H9 (cell line): Measurements from ENCODE around the gene BTBD17. TPM values are rescaled to one million over a fixed set of nuclear protein-coding genes. Genes with fewer than 3 reads are reported as not detected.

Source experiments
- DNase-seq: peaks from one replicate; pipeline ENCODE4 v3.0.0-alpha.2; 2017
- H2AFZ ChIP-seq: one replicate; pipeline ENCODE4 v1.6.1; 2013; ENCODE audit warnings: mild to moderate bottlenecking, low read length, control low read depth, moderate library complexity
- H2AK5ac ChIP-seq: 2 replicates; pipeline ENCODE4 v1.6.1; 2013; ENCODE audit warnings: low read length, control low read depth, mixed read lengths; ENCODE audit not compliant: insufficient read length
- H2BK120ac ChIP-seq: one replicate; pipeline ENCODE4 v1.6.1; 2013; ENCODE audit warnings: low read depth, mild to moderate bottlenecking, low read length, control low read depth, inconsistent platforms; ENCODE audit not compliant: poor library complexity, severe bottlenecking
- H2BK12ac ChIP-seq: 2 replicates; pipeline ENCODE4 v1.6.1; 2013; ENCODE audit warnings: low read length, control low read depth, mixed read lengths, low read depth; ENCODE audit not compliant: insufficient read length
- H2BK15ac ChIP-seq: 2 replicates; pipeline ENCODE4 v1.6.1; 2013; ENCODE audit warnings: low read depth, low read length, control low read depth
- H2BK20ac ChIP-seq: one replicate; pipeline ENCODE4 v1.6.1; 2013; ENCODE audit warnings: low read depth, mild to moderate bottlenecking, low read length, control low read depth, inconsistent platforms; ENCODE audit not compliant: poor library complexity, severe bottlenecking
- H2BK5ac ChIP-seq: 2 replicates; pipeline ENCODE4 v1.6.1; 2013; ENCODE audit warnings: low read length, control low read depth, mixed read lengths; ENCODE audit not compliant: insufficient read length
- H3K14ac ChIP-seq: 2 replicates; pipeline ENCODE4 v1.6.1; 2013; ENCODE audit warnings: low read length, control low read depth; ENCODE audit not compliant: insufficient read depth
- H3K18ac ChIP-seq: 2 replicates; pipeline ENCODE4 v1.6.1; 2013; ENCODE audit warnings: low read depth, mild to moderate bottlenecking, mixed read lengths, low read length, control low read depth; ENCODE audit not compliant: insufficient read length
- H3K23ac ChIP-seq: 2 replicates; pipeline ENCODE4 v1.6.1; 2013; ENCODE audit warnings: low read length, control low read depth, mixed read lengths, low read depth; ENCODE audit not compliant: insufficient read length
- H3K23me2 ChIP-seq: 2 replicates; pipeline ENCODE4 v1.6.1; 2013; ENCODE audit warnings: low read depth, mild to moderate bottlenecking, mixed read lengths, low read length, control low read depth; ENCODE audit not compliant: insufficient read length, poor library complexity, severe bottlenecking
- H3K27ac ChIP-seq: 2 replicates; pipeline ENCODE4 v1.5.1; 2013; ENCODE audit warnings: low read length, control low read depth, mixed read lengths, low read depth; ENCODE audit not compliant: insufficient read length
- H3K27me3 ChIP-seq: 2 replicates; pipeline ENCODE4 v1.6.1; 2013; ENCODE audit warnings: low read length, control low read depth, inconsistent platforms; ENCODE audit not compliant: insufficient read depth
- H3K4ac ChIP-seq: 2 replicates; pipeline ENCODE4 v1.6.1; 2013; ENCODE audit warnings: low read depth, mild to moderate bottlenecking, control low read depth, inconsistent platforms, low read length, moderate library complexity
- H3K4me1 ChIP-seq: 2 replicates; pipeline ENCODE4 v1.6.1; 2013; ENCODE audit warnings: low read length, control low read depth, inconsistent platforms; ENCODE audit not compliant: insufficient read depth
- H3K4me2 ChIP-seq: 2 replicates; pipeline ENCODE4 v1.6.1; 2013; ENCODE audit warnings: low read length, control low read depth, mixed read lengths; ENCODE audit not compliant: insufficient read length, insufficient read depth
- H3K56ac ChIP-seq: 2 replicates; pipeline ENCODE4 v1.6.1; 2013; ENCODE audit warnings: low read depth, mild to moderate bottlenecking, mixed read lengths, low read length, control low read depth; ENCODE audit not compliant: insufficient read length
- H3K79me1 ChIP-seq: 2 replicates; pipeline ENCODE4 v1.6.1; 2013; ENCODE audit warnings: low read depth, mild to moderate bottlenecking, moderate library complexity, low read length, control low read depth, inconsistent platforms; ENCODE audit not compliant: insufficient read depth, poor library complexity, severe bottlenecking
- H3K79me2 ChIP-seq: 2 replicates; pipeline ENCODE4 v1.6.1; 2013; ENCODE audit warnings: low read length, control low read depth, inconsistent platforms; ENCODE audit not compliant: insufficient read depth
- H3K9ac ChIP-seq: 2 replicates; pipeline ENCODE4 v1.6.1; 2013; ENCODE audit warnings: low read length, control low read depth, mixed read lengths; ENCODE audit not compliant: insufficient read length; ENCODE audit errors: extremely low read depth
- H3K9me3 ChIP-seq: one replicate; pipeline ENCODE4 v1.6.1; 2013; ENCODE audit warnings: low read depth, low read length, inconsistent platforms; ENCODE audit not compliant: control insufficient read depth
- H3T11ph ChIP-seq: one replicate; pipeline ENCODE4 v1.6.1; 2013; ENCODE audit warnings: mild to moderate bottlenecking, low read length, control low read depth, inconsistent platforms
- H4K20me1 ChIP-seq: one replicate; pipeline ENCODE4 v1.6.1; 2013; ENCODE audit not compliant: control insufficient read depth, insufficient read length, insufficient read depth
- H4K5ac ChIP-seq: 2 replicates; pipeline ENCODE4 v1.6.1; 2013; ENCODE audit warnings: low read depth, mild to moderate bottlenecking, mixed read lengths, low read length, control low read depth; ENCODE audit not compliant: insufficient read length
- H4K8ac ChIP-seq: replicated peaks from 2 replicates; pipeline ENCODE4 v1.6.1; 2013; ENCODE audit warnings: low read length, control low read depth, mixed read lengths, low read depth; ENCODE audit not compliant: insufficient read length
- H4K91ac ChIP-seq: 2 replicates; pipeline ENCODE4 v1.6.1; 2013; ENCODE audit warnings: low read depth, mild to moderate bottlenecking, moderate library complexity, mixed read lengths, low read length, control low read depth; ENCODE audit not compliant: insufficient read length
- H3K27ac Mint-ChIP-seq, 3 experiments: 2 replicates in 2 of 3; 3 replicates in 1 of 3; pipeline ENCODE4 v1.8.0; 2020 to 2021; ENCODE audit warnings: mixed read lengths in 3 of 3, mild to moderate bottlenecking in 1 of 3, moderate library complexity in 1 of 3
- H3K27me3 Mint-ChIP-seq: 2 replicates; pipeline ENCODE4 v1.8.0; 2021; ENCODE audit warnings: low read depth, mild to moderate bottlenecking, moderate library complexity, mixed read lengths
- H3K36me3 Mint-ChIP-seq, 3 experiments: 2 replicates in 2 of 3; 3 replicates in 1 of 3; pipeline ENCODE4 v1.8.0; 2020 to 2021; ENCODE audit warnings: low read depth in 3 of 3, mixed read lengths in 3 of 3; ENCODE audit not compliant: insufficient read depth in 1 of 3
- H3K4me1 Mint-ChIP-seq, 2 experiments: 2 replicates each; pipeline ENCODE4 v1.8.0; 2020; ENCODE audit warnings: mixed read lengths in 2 of 2
- H3K4me3 Mint-ChIP-seq, 2 experiments: 2 replicates in 1 of 2; 3 replicates in 1 of 2; pipeline ENCODE4 v1.8.0; 2020 to 2021; ENCODE audit warnings: mild to moderate bottlenecking in 2 of 2, mixed read lengths in 2 of 2, moderate library complexity in 1 of 2
- H3K9me3 Mint-ChIP-seq, 2 experiments: 2 replicates in 1 of 2; 3 replicates in 1 of 2; pipeline ENCODE4 v1.8.0; 2020; ENCODE audit warnings: mild to moderate bottlenecking in 2 of 2, mixed read lengths in 2 of 2, moderate library complexity in 1 of 2
- CTCF ChIP-seq: fragments of 200-600 bp; sonication (generic); conservative IDR thresholded peaks from 3 replicates; pipeline ENCODE4 v1.8.0; 2021; ENCODE audit warnings: antibody characterized with exemption, mild to moderate bottlenecking
- WGBS: extraction: QIAGEN DNeasy Blood & Tissue Kit; methylation state at CpG from one replicate; pipeline ENCODE4 v1.1.7; 2013; ENCODE audit warnings: missing lambda C conversion rate, low lambda C conversion rate, mixed read lengths; ENCODE audit not compliant: insufficient read length; ENCODE audit errors: extremely low coverage; 5-methylcytosine and 5-hydroxymethylcytosine counted together
- total RNA-seq: library from RNA; stranded (reverse); gene quantifications from 2 replicates; pipeline ENCODE4 v1.2.1, GENCODE V29; 2021

The BTBD17 gene
- total RNA-seq, 1 experiment from 2014 or later: 0.33 TPM

GRCh38 chr17:74386386-74386785 is 24.7 kb upstream of the BTBD17 start:
- Histone ChIP-seq H3K27me3 (no peaks in the 10 kb centered on the region), H2AFZ (no peak overlapping the region), H2BK5ac (no peak overlapping the region), H3K9me3 (no peaks in the 10 kb centered on the region), H3K79me1 (no peaks in the 10 kb centered on the region), H4K5ac (no peak overlapping the region), H3K27ac (no peak overlapping the region), H3K23me2 (no peaks in the 10 kb centered on the region), H4K8ac (no peak overlapping the region), H2BK12ac (no peak overlapping the region), H3K18ac (no peak overlapping the region), H3K4me1 (no peaks in the 10 kb centered on the region), H2BK15ac (no peak overlapping the region), H3K4ac (no peak overlapping the region), H3K56ac (no peak overlapping the region), H3K4me2 (no peak overlapping the region), H3T11ph (no peak overlapping the region), H2BK20ac (no peak overlapping the region), H3K23ac (no peak overlapping the region), H4K91ac (no peak overlapping the region), H3K79me2 (no peaks in the 10 kb centered on the region), H2BK120ac (no peak overlapping the region), H3K9ac (no peak overlapping the region), H4K20me1 (no peaks in the 10 kb centered on the region), H2AK5ac (no peak overlapping the region), H3K14ac (no peak overlapping the region)
- peaks cover 25 to 40% of the 10 kb centered on the region in 2 experiments for H3K4me1 Mint-ChIP-seq
- no peak overlapping the region for H3K4me3 Mint-ChIP-seq
- TF ChIP-seq CTCF: no peak
- no CpG with 5 or more reads among the region's 8 CpGs for WGBS
- H3K27ac Mint-ChIP-seq: no peak overlapping the region
- H3K36me3 Mint-ChIP-seq: no peaks in the 10 kb centered on the region; a peak in 1 of 7 replicates
- peaks cover 20% of the 10 kb centered on the region for H3K27me3 Mint-ChIP-seq
- no peak for DNase-seq
- H3K9me3 Mint-ChIP-seq: 0 out of 5 replicates have a peak, but pooled peaks cover 0 to 3% of the 10 kb centered on the region in 2 experiments
